Measurements from ENCODE around the gene SEMA3E.
A peak's percentile ranks its signal among the peaks of the same experiment; 100 is the strongest.
"Not testable (repeated sequence)": the region's sequence is repeated elsewhere in the genome, so short reads cannot be mapped to it uniquely, and the experiment has no call there.

Gene SEMA3E

DNA sequence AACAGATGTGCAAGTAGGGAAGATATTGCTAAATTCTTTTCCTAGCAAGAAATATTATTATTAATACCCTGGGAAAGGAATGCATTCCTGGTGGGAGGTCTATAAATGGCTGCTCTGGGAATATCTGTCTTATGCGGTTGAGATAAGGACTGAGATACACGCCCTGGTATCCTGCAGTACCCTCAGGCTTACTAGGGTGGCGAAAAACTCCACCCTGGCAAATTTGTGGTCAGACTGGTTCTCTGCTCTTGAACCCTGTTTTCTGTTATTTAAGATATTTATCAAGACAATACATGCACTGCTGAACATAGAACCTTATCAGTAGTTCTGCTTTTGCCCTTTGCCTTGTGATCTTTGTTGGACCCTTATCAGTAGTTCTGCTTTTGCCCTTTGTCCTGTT, 96.4 kb downstream of the SEMA3E start:
- not testable (repeated sequence) for DNase-seq

DNA sequence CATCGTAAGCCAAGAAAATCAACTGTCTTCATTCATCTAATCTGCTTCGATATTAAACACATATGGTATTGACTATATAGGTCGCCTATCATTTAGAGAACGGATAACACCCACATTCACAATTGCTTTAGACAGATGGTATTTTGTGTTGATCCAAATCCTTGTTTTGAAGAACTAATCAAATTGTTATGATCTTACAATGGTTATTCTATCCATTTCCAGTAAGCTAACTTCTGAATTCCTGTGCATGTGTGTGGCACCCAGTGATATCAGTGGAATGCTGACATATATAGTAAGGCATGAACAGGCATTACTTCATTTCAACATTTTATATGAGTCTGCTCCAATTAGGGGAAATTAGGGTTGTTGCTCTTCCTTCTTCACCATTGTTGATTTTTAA, 98.8 kb downstream of the SEMA3E start:
- DNase-seq, result no peak

DNA sequence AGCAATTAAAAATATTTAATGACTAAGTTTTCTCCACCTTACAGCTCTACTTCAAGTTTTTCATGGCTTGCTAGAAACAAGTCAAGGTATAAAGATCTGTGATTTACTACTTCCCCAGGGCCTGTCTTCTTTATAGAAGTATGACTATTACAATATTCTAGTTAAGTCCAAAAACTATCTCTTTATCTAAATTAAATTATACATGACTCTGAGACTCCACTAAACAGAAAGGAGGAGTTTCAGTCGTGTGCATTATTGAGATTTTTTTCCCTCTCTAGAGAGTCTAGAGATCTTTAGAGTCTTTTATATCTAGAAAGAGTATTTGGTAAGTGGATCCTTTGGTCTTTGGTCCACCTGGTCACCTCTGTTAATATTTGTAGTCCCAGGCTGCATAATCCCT, 100.7 kb downstream of the SEMA3E start:
- no peak for DNase-seq

DNA sequence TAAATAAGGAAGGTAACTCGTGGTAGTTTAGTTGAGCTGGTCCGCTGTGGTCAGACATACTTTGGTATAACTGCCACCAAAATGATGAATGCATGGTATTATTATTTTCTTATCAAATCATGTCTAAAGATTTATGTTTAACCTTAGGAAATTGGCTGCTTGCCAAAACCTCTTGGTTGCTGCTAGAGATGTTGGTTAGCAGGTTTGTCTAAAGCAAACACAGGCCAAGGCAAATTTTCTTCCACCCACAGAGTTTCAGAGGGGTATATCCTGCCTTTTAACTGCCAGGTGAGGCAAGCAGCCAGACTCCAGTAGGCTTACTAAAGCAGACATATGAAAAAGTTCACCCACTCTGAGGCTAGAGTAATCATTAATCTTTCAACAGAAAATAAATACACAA, 101.4 kb downstream of the SEMA3E start:
- DNase-seq, result peak; percentile 92 to 98

DNA sequence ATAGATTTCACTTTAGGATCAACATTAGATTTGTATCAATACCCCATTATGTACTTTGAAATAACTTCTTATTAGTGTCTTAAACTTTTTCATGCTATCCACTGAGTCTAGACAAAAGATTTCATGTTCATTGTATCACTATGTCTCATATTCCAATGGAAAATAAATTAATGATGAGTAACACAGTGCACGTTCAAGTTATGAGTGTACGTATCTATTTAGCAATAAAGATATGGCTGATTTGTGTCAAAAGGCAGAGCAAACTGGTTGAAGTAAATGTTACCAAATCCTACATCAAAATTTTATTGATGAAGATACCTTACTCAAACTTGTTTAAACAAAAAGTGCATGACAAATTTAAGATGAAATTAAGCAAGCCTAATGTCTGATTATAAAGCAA, 102.4 kb downstream of the SEMA3E start:
- DNase-seq, result no peak

GRCh38 chr7:83541187-83541960, 107.6 kb downstream of the SEMA3E start:
- no peak for DNase-seq

- DNase-seq, result no peak
These were observed 114.5 kb downstream of the SEMA3E start for GRCh38 chr7:83534488-83534887.

- DNase-seq, result no peak
These were observed 116.7 kb downstream of the SEMA3E start for GRCh38 chr7:83532219-83532618.

DNA sequence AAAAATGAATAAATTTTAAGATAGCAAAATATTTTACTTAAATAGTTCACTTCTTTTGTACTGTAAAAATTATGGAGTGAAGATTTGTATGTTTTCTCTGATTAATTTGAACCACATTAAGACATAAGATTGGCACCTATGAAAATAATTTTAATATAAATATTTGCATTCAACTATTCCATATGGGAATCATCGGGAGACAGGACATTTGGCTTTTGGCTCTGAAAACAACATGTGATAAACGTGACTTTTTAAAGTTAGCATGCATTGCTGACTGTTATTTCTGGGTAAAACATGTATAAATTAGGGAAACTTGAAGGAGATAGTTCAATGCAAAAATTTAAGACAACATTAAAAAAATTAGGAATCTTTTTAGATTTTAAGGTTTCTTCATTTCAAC, 117.2 kb downstream of the SEMA3E start:
- no peak for DNase-seq

GRCh38 chr7:83528925-83529423, 120.0 kb downstream of the SEMA3E start:
- no peak for DNase-seq

DNA sequence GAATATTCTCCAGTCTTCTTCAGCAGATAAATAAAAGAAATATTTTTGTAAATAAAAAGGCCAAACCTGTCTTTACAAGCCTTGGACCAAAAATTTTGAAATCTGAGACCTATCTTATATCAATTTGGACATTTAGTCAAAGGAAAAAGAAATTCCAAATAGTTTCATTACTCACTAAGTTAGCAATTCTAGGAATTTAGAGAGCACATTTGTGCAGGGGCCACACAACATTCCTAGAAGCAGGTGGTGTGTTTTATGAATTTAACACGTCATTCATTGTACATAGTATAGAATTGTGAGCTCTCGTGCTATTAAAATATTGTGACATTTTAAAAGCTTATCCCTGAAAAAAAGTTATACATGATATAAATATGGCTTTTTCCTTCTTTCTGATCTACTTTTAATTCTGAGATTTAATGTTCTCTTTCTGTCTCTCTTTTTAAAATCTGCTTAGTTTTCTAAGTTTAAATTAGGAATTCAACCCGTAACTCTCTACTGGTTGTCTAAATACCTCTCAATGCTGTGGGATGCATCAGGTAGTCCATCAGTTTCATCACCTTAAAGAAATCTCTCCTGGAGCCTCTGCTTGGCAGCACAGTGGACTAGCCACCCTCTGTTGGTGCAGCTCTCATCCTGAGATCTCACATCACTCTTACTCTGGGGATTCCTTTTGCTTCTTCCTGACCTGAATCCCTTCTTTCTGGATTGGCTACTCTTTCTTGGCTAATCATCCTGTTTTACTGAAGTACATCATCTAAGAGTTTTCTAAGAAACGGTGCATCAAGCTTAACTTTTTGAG, 124.5 kb downstream of the SEMA3E start:
- DNase-seq, result no peak

DNA sequence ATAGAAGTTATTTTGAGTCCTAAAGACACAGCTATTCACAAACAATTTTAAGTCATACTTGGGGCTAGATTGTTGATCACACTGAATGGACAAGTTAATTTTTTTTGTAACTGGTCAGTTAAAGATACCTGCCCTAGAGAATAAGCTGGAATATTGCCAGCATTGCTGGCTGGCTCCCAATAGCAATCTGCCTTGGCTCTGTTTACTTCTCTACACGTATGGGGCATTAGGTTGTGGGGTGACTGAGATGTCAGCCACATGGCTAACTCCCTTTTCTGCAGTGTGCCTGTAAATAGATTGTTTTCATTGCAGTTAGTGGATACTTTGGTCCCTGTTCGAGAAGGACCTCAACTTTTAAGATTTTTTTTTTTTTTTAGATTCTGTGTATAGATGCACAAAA, 128.2 kb downstream of the SEMA3E start:
- peak in 1 of 2 experiments; percentile 10 for DNase-seq

GRCh38 chr7:83519240-83519639, 129.7 kb downstream of the SEMA3E start:
- DNase-seq, result no peak

GRCh38 chr7:83517035-83517700, 131.8 kb downstream of the SEMA3E start:
- DNase-seq, result no peak

- no peak for DNase-seq
These were observed 134.0 kb downstream of the SEMA3E start for GRCh38 chr7:83514977-83515376.

DNA sequence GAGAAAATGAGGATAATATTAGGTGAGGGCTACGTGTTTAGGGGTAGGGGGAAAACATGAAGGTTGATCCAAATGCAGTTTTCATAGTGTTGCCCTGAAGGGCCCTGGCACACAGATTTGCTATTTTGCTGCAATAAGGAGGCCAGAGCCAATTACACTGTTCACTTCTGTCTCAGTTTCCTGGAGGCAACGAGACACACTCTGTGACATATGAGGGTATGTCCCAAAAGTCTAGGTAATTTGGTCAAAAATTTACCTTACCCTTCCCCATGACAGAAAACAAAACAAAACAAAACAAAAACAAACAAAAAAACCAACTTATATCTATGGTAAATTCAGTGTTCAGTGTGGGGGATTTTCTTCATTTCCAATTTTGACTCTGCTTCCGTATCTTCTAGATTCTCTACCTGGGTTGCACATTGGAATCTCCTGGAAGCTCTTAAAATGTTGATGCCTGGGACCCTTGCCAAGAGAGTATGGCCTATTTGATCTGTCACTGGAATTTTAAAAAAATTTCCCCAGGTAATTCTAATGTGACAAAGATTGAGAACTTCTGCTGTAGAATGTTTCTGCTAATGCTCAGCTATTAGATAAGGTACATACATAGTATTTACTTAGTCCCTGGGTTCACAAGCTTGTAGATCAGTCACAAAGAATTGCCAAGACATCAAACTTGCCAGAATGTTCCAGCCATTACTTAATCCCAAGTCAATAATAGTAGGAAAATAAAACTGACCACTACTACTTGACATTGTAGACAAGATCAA, 139.5 kb downstream of the SEMA3E start:
- no peak for DNase-seq

DNA sequence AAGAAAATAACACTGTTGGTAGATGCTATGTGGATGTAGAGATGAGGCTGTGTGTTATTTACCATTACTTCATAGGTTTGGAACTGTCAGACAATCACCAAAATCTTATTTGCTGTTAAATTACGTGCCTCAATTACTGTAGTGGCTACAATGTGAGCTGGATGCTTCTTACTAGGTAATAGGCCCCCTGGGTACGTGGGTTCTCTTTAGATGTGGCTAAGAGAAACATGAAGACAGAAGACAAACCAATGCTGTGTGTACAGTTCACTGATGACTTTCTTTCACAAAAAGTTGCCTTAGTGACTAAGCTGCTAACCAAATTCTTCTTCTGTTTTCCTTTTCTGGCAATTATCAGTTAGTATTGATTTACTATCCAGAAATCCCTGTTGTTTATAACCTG, 144.6 kb downstream of the SEMA3E start:
- DNase-seq, result peak in 1 of 2 experiments; percentile 15

- no peak for DNase-seq
These were observed 146.3 kb downstream of the SEMA3E start for GRCh38 chr7:83502636-83503035.

- no peak for DNase-seq
These were observed 154.3 kb downstream of the SEMA3E start for GRCh38 chr7:83494683-83495082.

GRCh38 chr7:83492802-83493201, 156.1 kb downstream of the SEMA3E start:
- no peak for DNase-seq

DNA sequence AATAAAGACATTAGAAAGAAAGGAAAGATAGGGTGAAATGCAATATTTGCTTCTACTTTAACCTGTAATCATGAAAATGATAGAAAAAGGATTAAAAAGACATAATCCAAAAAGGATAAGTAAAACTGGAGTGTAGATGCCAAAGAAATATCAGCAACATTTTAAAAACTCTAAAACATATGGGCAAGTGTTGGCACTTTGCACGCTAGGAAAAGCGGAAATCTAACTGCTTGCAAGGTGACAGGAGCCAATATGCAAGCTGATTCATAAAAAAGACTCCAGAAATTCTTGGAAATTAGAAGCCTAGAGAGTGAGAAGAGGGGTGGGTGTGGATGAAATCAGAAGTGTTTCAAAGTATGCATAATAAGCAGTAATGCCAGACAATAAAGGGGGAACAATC, 161.1 kb downstream of the SEMA3E start:
- no peak for DNase-seq

DNA sequence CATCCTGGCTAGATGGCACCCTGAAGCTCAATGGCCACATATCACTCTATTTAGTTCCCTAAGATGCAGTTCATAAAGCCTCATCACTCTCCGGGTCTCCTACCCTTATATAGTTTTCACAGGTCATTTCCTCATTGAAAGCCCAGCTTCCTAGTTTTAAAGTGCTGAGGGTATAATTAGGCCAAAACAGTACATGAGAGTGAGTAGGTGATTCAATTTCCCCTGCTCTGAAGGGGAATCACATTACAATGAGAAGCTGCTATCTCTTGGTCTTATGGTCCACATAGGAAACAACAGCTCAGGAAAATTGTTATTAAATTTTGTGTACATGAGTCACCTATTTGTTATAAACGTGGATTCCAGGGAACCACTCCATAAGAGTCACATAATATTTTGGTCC, 162.0 kb downstream of the SEMA3E start:
- no peak for DNase-seq

DNA sequence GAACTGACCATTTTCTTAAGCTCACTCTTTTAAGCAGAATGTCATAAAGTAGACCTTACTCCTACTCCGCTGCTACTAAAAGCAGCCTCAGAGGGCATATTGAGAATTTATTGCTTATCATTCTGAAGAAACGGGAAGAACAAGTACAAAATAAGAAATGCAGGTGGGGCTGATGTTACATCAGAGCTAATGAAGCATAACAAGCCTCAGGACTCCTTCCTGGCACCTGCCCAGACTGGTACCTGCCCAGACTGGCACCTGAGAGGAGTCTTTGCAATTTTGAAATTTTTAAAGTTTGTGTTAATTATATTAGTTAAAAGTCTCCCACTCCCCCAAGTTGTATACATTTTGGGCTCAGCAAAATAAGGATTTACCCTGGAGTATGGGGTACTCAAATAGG, 162.4 kb downstream of the SEMA3E start:
- DNase-seq, result no peak
